NCI-H2227 treated with DMSO at 0.1 percent for 48 hours (cell line): Measurements from ENCODE around the gene ALOXE3.

ENCODE experiments used
- DNase-seq: peaks from one replicate; lab custom pipeline; 2025; lab: John Stamatoyannopoulos, UW

Gene ALOXE3

GRCh38 chr17:8048236-8048635, 70.1 kb downstream of the ALOXE3 start:
- no peak for DNase-seq

- no peak for DNase-seq
These were observed 70.6 kb downstream of the ALOXE3 start for GRCh38 chr17:8047769-8048110.

GRCh38 chr17:8046929-8047768, 71.2 kb downstream of the ALOXE3 start:
- no peak for DNase-seq

GRCh38 chr17:8046306-8046928, 71.9 kb downstream of the ALOXE3 start:
- DNase-seq, result no peak
